GM23338 (cell line): Measurements from ENCODE around the gene ALDH1B1.

Experiments used
- TF ChIP-seq, protein P1 (sequence below), 2 experiments: fragments of 200-600 bp in 1 of 2; sonication (generic) in 1 of 2; conservative IDR thresholded peaks; 2 replicates each; pipeline versions ENCODE4 v1.5.1 to v1.6.1; 2016 to 2017; ENCODE audit warnings: antibody characterized with exemption in 2 of 2, low read depth in 2 of 2, mild to moderate bottlenecking in 2 of 2, moderate library complexity in 1 of 2
- TF ChIP-seq, protein P2 (sequence below): IDR thresholded peaks from one replicate; pipeline ENCODE4 v1.6.1; 2018; ENCODE audit warnings: antibody characterized with exemption; ENCODE audit not compliant: unreplicated experiment

DNA sequence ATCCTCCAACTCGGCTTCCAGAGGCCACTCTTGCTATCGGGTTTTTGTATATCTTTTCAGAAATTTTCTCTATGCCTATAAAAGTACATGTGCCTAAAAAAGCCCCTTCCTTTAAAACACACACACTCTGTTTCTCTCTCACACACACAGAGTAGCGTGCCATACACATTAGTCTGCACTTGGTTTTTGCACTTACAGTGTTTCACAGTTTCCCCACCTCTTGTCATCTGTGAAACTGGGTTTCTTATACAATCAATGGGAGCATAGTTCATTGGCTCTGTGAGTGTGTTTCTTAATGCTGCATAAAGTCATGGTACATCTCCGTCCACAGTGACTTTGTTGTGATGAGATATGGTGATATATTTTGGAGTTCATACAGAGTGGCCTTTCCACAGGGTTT, 32.4 kb downstream of the ALDH1B1 start:
- TF ChIP-seq, protein P1, sequence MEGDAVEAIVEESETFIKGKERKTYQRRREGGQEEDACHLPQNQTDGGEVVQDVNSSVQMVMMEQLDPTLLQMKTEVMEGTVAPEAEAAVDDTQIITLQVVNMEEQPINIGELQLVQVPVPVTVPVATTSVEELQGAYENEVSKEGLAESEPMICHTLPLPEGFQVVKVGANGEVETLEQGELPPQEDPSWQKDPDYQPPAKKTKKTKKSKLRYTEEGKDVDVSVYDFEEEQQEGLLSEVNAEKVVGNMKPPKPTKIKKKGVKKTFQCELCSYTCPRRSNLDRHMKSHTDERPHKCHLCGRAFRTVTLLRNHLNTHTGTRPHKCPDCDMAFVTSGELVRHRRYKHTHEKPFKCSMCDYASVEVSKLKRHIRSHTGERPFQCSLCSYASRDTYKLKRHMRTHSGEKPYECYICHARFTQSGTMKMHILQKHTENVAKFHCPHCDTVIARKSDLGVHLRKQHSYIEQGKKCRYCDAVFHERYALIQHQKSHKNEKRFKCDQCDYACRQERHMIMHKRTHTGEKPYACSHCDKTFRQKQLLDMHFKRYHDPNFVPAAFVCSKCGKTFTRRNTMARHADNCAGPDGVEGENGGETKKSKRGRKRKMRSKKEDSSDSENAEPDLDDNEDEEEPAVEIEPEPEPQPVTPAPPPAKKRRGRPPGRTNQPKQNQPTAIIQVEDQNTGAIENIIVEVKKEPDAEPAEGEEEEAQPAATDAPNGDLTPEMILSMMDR (conservative IDR thresholded peaks at IDR 0.05; ENCODE audit: low read depth in 2 of 2), result no peak
- TF ChIP-seq, protein P2, sequence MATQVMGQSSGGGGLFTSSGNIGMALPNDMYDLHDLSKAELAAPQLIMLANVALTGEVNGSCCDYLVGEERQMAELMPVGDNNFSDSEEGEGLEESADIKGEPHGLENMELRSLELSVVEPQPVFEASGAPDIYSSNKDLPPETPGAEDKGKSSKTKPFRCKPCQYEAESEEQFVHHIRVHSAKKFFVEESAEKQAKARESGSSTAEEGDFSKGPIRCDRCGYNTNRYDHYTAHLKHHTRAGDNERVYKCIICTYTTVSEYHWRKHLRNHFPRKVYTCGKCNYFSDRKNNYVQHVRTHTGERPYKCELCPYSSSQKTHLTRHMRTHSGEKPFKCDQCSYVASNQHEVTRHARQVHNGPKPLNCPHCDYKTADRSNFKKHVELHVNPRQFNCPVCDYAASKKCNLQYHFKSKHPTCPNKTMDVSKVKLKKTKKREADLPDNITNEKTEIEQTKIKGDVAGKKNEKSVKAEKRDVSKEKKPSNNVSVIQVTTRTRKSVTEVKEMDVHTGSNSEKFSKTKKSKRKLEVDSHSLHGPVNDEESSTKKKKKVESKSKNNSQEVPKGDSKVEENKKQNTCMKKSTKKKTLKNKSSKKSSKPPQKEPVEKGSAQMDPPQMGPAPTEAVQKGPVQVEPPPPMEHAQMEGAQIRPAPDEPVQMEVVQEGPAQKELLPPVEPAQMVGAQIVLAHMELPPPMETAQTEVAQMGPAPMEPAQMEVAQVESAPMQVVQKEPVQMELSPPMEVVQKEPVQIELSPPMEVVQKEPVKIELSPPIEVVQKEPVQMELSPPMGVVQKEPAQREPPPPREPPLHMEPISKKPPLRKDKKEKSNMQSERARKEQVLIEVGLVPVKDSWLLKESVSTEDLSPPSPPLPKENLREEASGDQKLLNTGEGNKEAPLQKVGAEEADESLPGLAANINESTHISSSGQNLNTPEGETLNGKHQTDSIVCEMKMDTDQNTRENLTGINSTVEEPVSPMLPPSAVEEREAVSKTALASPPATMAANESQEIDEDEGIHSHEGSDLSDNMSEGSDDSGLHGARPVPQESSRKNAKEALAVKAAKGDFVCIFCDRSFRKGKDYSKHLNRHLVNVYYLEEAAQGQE, result no peak
